HepG2 (cell line): ENCODE results near the gene ZNF629. TPM values are rescaled to one million over a fixed set of nuclear protein-coding genes. Genes with fewer than 3 reads are reported as not detected.
A peak's percentile ranks its signal among the peaks of the same experiment; 100 is the strongest.

Experiments
- CBX1 ChIP-seq: IDR thresholded peaks from one replicate; pipeline ENCODE4 v1.6.1; 2016; ENCODE audit warnings: antibody characterized with exemption, low read depth
- FOXA3 ChIP-seq: IDR thresholded peaks from 2 replicates; pipeline ENCODE4 v1.6.1; 2016; ENCODE audit warnings: missing genetic modification reagents, missing compliant biosample characterization
- GMEB1 ChIP-seq: sonication (generic); formaldehyde crosslinking; IDR thresholded peaks from 2 replicates; pipeline ENCODE4 v1.5.1; 2020; ENCODE audit warnings: missing genetic modification reagents, mild to moderate bottlenecking, borderline replicate concordance
- HDAC6 ChIP-seq: fragments of 200-600 bp; sonication (generic); IDR thresholded peaks from 2 replicates; pipeline ENCODE4 v1.7.0; 2017; ENCODE audit warnings: mild to moderate bottlenecking, antibody characterized with exemption, low read length, low read depth
- KDM1A ChIP-seq: IDR thresholded peaks from 2 replicates; pipeline ENCODE4 v1.6.1; 2016; ENCODE audit warnings: missing compliant biosample characterization
- MXD3 ChIP-seq: IDR thresholded peaks from 2 replicates; pipeline ENCODE4 v1.6.1; 2016; ENCODE audit warnings: mild to moderate bottlenecking, missing biosample characterization, missing genetic modification reagents
- NCOR1 ChIP-seq: fragments of 200-600 bp; sonication (generic); IDR thresholded peaks from 2 replicates; pipeline ENCODE4 v1.7.0; 2017; ENCODE audit warnings: antibody characterized with exemption, low read length, borderline replicate concordance
- POLR2AphosphoS2 ChIP-seq: IDR thresholded peaks from 2 replicates; pipeline ENCODE4 v1.6.1; 2011; ENCODE audit warnings: low read depth, low read length, improper control_type of control experiment
- SUZ12 ChIP-seq: fragments of 150-350 bp; IDR thresholded peaks from 2 replicates; pipeline ENCODE4 v1.6.1; 2014; ENCODE audit warnings: low read depth, low read length
- THRA ChIP-seq: sonication (generic); formaldehyde crosslinking; IDR thresholded peaks from 2 replicates; pipeline ENCODE4 v1.4.0; 2020; ENCODE audit warnings: missing genetic modification reagents, borderline replicate concordance
- TOPORS ChIP-seq: sonication (generic); formaldehyde crosslinking; IDR thresholded peaks from 2 replicates; pipeline ENCODE4 v1.8.0; 2023; ENCODE audit warnings: mild to moderate bottlenecking, missing genetic modification reagents
- YEATS4 ChIP-seq: sonication (generic); formaldehyde crosslinking; IDR thresholded peaks from 2 replicates; pipeline ENCODE4 v1.4.0; 2020; ENCODE audit warnings: missing genetic modification reagents, borderline replicate concordance
- ZFP90 ChIP-seq: sonication (generic); formaldehyde crosslinking; IDR thresholded peaks from 2 replicates; pipeline ENCODE4 v1.8.0; 2022; ENCODE audit warnings: missing genetic modification reagents, mild to moderate bottlenecking, inconsistent platforms, borderline replicate concordance
- ZMYM2 ChIP-seq: sonication (generic); formaldehyde crosslinking; IDR thresholded peaks from 2 replicates; pipeline ENCODE4 v1.8.0; 2022; ENCODE audit warnings: mild to moderate bottlenecking, missing genetic modification reagents
- ZMYM4 ChIP-seq: sonication (generic); formaldehyde crosslinking; IDR thresholded peaks from 2 replicates; pipeline ENCODE4 v1.8.1; 2023; ENCODE audit warnings: mild to moderate bottlenecking, missing genetic modification reagents
- ZNF143 ChIP-seq: sonication (generic); formaldehyde crosslinking; IDR thresholded peaks from 2 replicates; pipeline ENCODE4 v1.4.0; 2020; ENCODE audit warnings: missing genetic modification reagents
- ZNF232 ChIP-seq: sonication (generic); formaldehyde crosslinking; IDR thresholded peaks from 2 replicates; pipeline ENCODE4 v1.4.0; 2020; ENCODE audit warnings: missing genetic modification reagents, borderline replicate concordance
- ZNF264 ChIP-seq: sonication (generic); formaldehyde crosslinking; IDR thresholded peaks from 2 replicates; pipeline ENCODE4 v1.4.0; 2020; ENCODE audit warnings: missing genetic modification reagents
- ZNF484 ChIP-seq: sonication (generic); formaldehyde crosslinking; IDR thresholded peaks from 2 replicates; pipeline ENCODE4 v1.5.1; 2020; ENCODE audit warnings: mild to moderate bottlenecking, low read depth, missing genetic modification reagents, borderline replicate concordance
- ZNF547 ChIP-seq: sonication (generic); formaldehyde crosslinking; IDR thresholded peaks from 2 replicates; pipeline ENCODE4 v1.5.1; 2020; ENCODE audit warnings: mild to moderate bottlenecking, missing genetic modification reagents
- ZNF703 ChIP-seq: sonication (generic); formaldehyde crosslinking; IDR thresholded peaks from 2 replicates; pipeline ENCODE4 v1.5.1; 2020; ENCODE audit warnings: missing genetic modification reagents, mild to moderate bottlenecking, moderate library complexity, borderline replicate concordance
- ZSCAN29 ChIP-seq: sonication (generic); formaldehyde crosslinking; conservative IDR thresholded peaks from 2 replicates; pipeline ENCODE4 v1.4.0; 2020; ENCODE audit warnings: mild to moderate bottlenecking, missing genetic modification reagents
- polyA plus RNA-seq, 8 experiments: library from polyadenylated mRNA; depleted of rRNA in 3 of 8; stranded (reverse) in 7 of 8; unstranded in 1 of 8; fragments of >200 nt; fragmentation: Illumina TruSeq in 4 of 8; extraction: Trizol in 4 of 8; gene quantifications; 2 replicates each; pipeline versions ENCODE4 v1.2.1 to v1.2.3, GENCODE V29; 2011 to 2016; ENCODE audit warnings: low read depth in 4 of 8, missing spikeins in 1 of 8, mixed read lengths in 1 of 8; ENCODE audit not compliant: insufficient read depth in 1 of 8
- total RNA-seq, 5 experiments: library from RNA; depleted of rRNA; stranded (reverse); fragments of >200 nt; fragmentation: Illumina TruSeq; extraction: Trizol; gene quantifications; 2 replicates each; pipeline ENCODE4 v1.2.3, GENCODE V29; 2016; ENCODE audit warnings: low read depth in 1 of 5
- TF ChIP-seq, protein P1 (sequence below): sonication (generic); formaldehyde crosslinking; IDR thresholded peaks from 2 replicates; pipeline ENCODE4 v1.4.0; 2020; ENCODE audit warnings: missing genetic modification reagents, borderline replicate concordance
- TF ChIP-seq, protein P2 (sequence below): sonication (generic); formaldehyde crosslinking; IDR thresholded peaks from 2 replicates; pipeline ENCODE4 v1.5.0; 2020; ENCODE audit warnings: missing genetic modification reagents
- TF ChIP-seq, protein P3 (sequence below): sonication (generic); formaldehyde crosslinking; IDR thresholded peaks from 2 replicates; pipeline ENCODE4 v1.8.1; 2023; ENCODE audit warnings: mild to moderate bottlenecking, moderate library complexity, missing genetic modification reagents

The ZNF629 gene
- total and polyA plus RNA-seq, 2 of the 13 experiments (the other 11 are each of a cell fraction or from before 2014, with no cell fraction given): 6.1 to 16.5 TPM

- TF ChIP-seq, protein P1, sequence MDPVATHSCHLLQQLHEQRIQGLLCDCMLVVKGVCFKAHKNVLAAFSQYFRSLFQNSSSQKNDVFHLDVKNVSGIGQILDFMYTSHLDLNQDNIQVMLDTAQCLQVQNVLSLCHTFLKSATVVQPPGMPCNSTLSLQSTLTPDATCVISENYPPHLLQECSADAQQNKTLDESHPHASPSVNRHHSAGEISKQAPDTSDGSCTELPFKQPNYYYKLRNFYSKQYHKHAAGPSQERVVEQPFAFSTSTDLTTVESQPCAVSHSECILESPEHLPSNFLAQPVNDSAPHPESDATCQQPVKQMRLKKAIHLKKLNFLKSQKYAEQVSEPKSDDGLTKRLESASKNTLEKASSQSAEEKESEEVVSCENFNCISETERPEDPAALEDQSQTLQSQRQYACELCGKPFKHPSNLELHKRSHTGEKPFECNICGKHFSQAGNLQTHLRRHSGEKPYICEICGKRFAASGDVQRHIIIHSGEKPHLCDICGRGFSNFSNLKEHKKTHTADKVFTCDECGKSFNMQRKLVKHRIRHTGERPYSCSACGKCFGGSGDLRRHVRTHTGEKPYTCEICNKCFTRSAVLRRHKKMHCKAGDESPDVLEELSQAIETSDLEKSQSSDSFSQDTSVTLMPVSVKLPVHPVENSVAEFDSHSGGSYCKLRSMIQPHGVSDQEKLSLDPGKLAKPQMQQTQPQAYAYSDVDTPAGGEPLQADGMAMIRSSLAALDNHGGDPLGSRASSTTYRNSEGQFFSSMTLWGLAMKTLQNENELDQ (CRISPR knock-in tag): no peak
- TF ChIP-seq, protein P2, sequence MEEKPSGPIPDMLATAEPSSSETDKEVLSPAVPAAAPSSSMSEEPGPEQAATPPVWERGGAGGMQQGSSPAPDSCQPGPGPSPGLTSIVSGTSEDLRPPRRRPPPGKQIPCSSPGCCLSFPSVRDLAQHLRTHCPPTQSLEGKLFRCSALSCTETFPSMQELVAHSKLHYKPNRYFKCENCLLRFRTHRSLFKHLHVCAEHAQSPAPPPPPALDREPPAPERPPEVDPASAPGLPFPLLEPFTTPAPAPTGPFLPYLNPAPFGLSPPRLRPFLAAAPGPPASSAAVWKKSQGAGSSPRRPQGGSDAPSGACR (CRISPR knock-in tag): no peak
- TF ChIP-seq ZNF264 (CRISPR knock-in tag) (no peak), ZNF232 (no peak), ZSCAN29 (CRISPR knock-in tag) (0 out of 2 replicates have a peak, but pooled peaks have one; percentile 75), MXD3 (CRISPR knock-in tag) (no peak), ZNF484 (CRISPR knock-in tag) (no peak), ZNF547 (CRISPR knock-in tag) (no peak), ZNF703 (CRISPR knock-in tag) (no peak), YEATS4 (no peak), GMEB1 (CRISPR knock-in tag) (no peak), THRA (CRISPR knock-in tag) (no peak; the same call in 1 of the 2 replicates), CBX1 (no peak), TOPORS (CRISPR knock-in tag) (no peak), FOXA3 (peak; percentile 54), NCOR1 (peak; percentile 60; the same call in 1 of the 2 replicates), ZMYM4 (CRISPR knock-in tag) (no peak), ZMYM2 (CRISPR knock-in tag) (peak; percentile 80), HDAC6 (no peak), SUZ12 (no peak), ZNF143 (CRISPR knock-in tag) (no peak), KDM1A (CRISPR knock-in tag) (no peak), ZFP90 (CRISPR knock-in tag) (no peak), POLR2AphosphoS2 (no peak)
- TF ChIP-seq, protein P3, sequence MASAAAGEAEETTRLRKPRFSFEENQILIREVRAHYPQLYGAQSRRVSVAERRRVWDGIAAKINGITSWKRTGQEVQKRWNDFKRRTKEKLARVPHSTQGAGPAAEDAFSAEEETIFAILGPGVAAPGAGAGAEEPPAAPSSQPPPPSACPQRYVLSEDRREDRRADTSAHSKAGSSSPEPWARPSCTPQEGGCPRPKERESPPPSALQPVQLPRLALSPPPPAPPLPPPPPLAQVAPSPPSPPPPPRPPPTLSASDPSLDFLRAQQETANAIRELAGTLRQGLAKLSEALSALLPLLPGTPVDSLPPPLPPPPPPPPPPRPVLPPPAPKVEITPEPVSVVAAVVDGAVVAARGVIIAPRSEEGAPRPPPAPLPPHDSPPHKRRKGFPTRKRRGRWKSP (CRISPR knock-in tag): no peak
Measured at GRCh38 chr16:30745082-30745481, 41.9 kb downstream of the ZNF629 start (continued).
